ENCODE measurements around the gene NANOS2. TPM values are rescaled to one million over a fixed set of nuclear protein-coding genes. Genes with fewer than 3 reads are reported as not detected.

The NANOS2 gene
- total and polyA plus RNA-seq, 2 of the 13 experiments (the other 11 are each of a cell fraction or from before 2014, with no cell fraction given) = not detected

- TF ChIP-seq FIP1L1 (IDR thresholded peaks at IDR 0.05; ENCODE audit: borderline replicate concordance, insufficient read depth, low read depth, low read length) (0 out of 2 replicates have a peak, but pooled peaks have one; percentile 3), SRF (IDR thresholded peaks at IDR 0.05; ENCODE audit: low read depth, low read length) (no peak), ATF3 (CRISPR knock-in tag; IDR thresholded peaks at IDR 0.05) (no peak; the same call in 1 of the 2 replicates), ZSCAN29 (CRISPR knock-in tag; conservative IDR thresholded peaks at IDR 0.05) (no peak; the same call in 1 of the 2 replicates), ZNF598 (CRISPR knock-in tag; IDR thresholded peaks at IDR 0.05; ENCODE audit: borderline replicate concordance) (no peak), SMARCC2 (IDR thresholded peaks at IDR 0.05) (no peak), ZNF580 (CRISPR knock-in tag; IDR thresholded peaks at IDR 0.05; ENCODE audit: borderline replicate concordance, low read depth) (no peak; the same call in 1 of the 2 replicates), GFI1 (CRISPR knock-in tag; IDR thresholded peaks at IDR 0.05; ENCODE audit: borderline replicate concordance) (peak; percentile 21; the same call in 1 of the 2 replicates), CEBPB (IDR thresholded peaks at IDR 0.05; ENCODE audit: borderline replicate concordance, low read depth, low read length) (no peak), REPIN1 (CRISPR knock-in tag; IDR thresholded peaks at IDR 0.05; ENCODE audit: borderline replicate concordance, low read depth) (no peak), HMGXB4 (CRISPR knock-in tag; IDR thresholded peaks at IDR 0.05; ENCODE audit: borderline replicate concordance in 1 of 2, low read depth in 1 of 2) (peak; percentile 68 to 80), ZNF883 (CRISPR knock-in tag; IDR thresholded peaks at IDR 0.05; ENCODE audit: not compliant biosample characterization) (no peak), MAF1 (CRISPR knock-in tag; IDR thresholded peaks at IDR 0.05; ENCODE audit: borderline replicate concordance) (0 out of 2 replicates have a peak, but pooled peaks have one; percentile 78), ZNF816 (CRISPR knock-in tag; IDR thresholded peaks at IDR 0.05; ENCODE audit: borderline replicate concordance) (no peak), CSRNP1 (CRISPR knock-in tag; IDR thresholded peaks at IDR 0.05) (no peak), MTF2 (CRISPR knock-in tag; IDR thresholded peaks at IDR 0.05; ENCODE audit: borderline replicate concordance) (no peak), TCF7 (IDR thresholded peaks at IDR 0.05; ENCODE audit: low read depth) (no peak), KDM4B (CRISPR knock-in tag; IDR thresholded peaks at IDR 0.05) (peak; percentile 30; the same call in 1 of the 2 replicates), ZFP62 (CRISPR knock-in tag; IDR thresholded peaks at IDR 0.05) (no peak), ZNF546 (CRISPR knock-in tag; conservative IDR thresholded peaks at IDR 0.05) (no peak), BRD4 (CRISPR knock-in tag; IDR thresholded peaks at IDR 0.05) (0 out of 2 replicates have a peak, but pooled peaks have one; percentile 31), NKX3-1 (CRISPR knock-in tag; IDR thresholded peaks at IDR 0.05) (0 out of 2 replicates have a peak, but pooled peaks have one; percentile 66), ZNF276 (CRISPR knock-in tag; IDR thresholded peaks at IDR 0.05; ENCODE audit: low read depth) (peak; percentile 74; the same call in 1 of the 2 replicates)
Measured at GRCh38 chr19:45886427-45887199, 28.0 kb downstream of the NANOS2 start (continued).

Measured in HepG2 (cell line).